Glutamatergic neuron (in vitro differentiated cells): ENCODE measurements around the gene PLSCR4. TPM values are rescaled to one million over a fixed set of nuclear protein-coding genes. Genes with fewer than 3 reads are reported as not detected.

Experiments
- DNase-seq: peaks from one replicate; pipeline ENCODE4 v3.0.0; 2022
- H3K27ac Mint-ChIP-seq: one replicate; pipeline ENCODE4 v1.8.0; 2020; ENCODE audit warnings: mild to moderate bottlenecking, mixed read lengths, inconsistent platforms; ENCODE audit not compliant: unreplicated experiment
- H3K27me3 Mint-ChIP-seq: one replicate; pipeline ENCODE4 v1.8.0; 2020; ENCODE audit warnings: mild to moderate bottlenecking, moderate library complexity, mixed read lengths, inconsistent platforms; ENCODE audit not compliant: unreplicated experiment
- H3K36me3 Mint-ChIP-seq: one replicate; pipeline ENCODE4 v1.8.0; 2020; ENCODE audit warnings: mild to moderate bottlenecking, mixed read lengths, inconsistent platforms; ENCODE audit not compliant: unreplicated experiment
- H3K4me1 Mint-ChIP-seq: one replicate; pipeline ENCODE4 v1.8.0; 2020; ENCODE audit warnings: mild to moderate bottlenecking, low read depth, mixed read lengths, inconsistent platforms; ENCODE audit not compliant: unreplicated experiment
- H3K4me3 Mint-ChIP-seq: one replicate; pipeline ENCODE4 v1.8.0; 2020; ENCODE audit warnings: mild to moderate bottlenecking, mixed read lengths, inconsistent platforms; ENCODE audit not compliant: unreplicated experiment
- H3K9me3 Mint-ChIP-seq: one replicate; pipeline ENCODE4 v1.8.0; 2020; ENCODE audit warnings: mild to moderate bottlenecking, moderate library complexity, mixed read lengths, inconsistent platforms; ENCODE audit not compliant: unreplicated experiment
- total RNA-seq: library from RNA; stranded (reverse); fragmentation: NEBNext Ultra II Directional; extraction: Animal tissue kit (Norgen Biotek cat#: 25700); gene quantifications from one replicate; pipeline ENCODE4 v1.2.1, GENCODE V29; 2021; ENCODE audit not compliant: unreplicated experiment
- TF ChIP-seq, protein P1 (sequence below): fragments of 200-600 bp; sonication (generic); IDR thresholded peaks from one replicate; pipeline ENCODE4 v1.5.0; 2021; ENCODE audit not compliant: partially characterized antibody, unreplicated experiment

Gene PLSCR4
- total RNA-seq, 1 donor from 2014 or later = not detected

DNA sequence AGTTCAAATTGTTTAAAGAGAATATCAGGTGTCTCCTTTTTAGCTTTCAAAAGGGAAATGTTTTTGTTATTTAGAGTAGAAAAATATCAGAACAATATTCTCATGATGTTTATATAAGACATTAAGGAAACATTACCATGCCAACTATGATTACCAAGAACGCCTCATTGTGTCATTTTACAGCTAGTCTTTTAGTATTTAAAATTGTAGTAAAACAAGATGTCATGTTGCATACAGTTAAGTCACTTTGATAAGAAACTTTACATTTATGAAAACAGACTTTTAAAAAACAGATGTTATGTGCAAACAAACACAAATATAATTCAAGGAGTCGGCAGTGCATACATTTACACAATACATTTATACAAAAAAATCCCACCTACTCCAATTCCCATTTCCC, 4.4 kb downstream of the PLSCR4 start:
- H3K4me1 Mint-ChIP-seq = no peaks in the 10 kb centered on the region
- H3K36me3 Mint-ChIP-seq = no peaks in the 10 kb centered on the region
- H3K27ac Mint-ChIP-seq = no peak overlapping the region
- DNase-seq = no peak
- H3K9me3 Mint-ChIP-seq = peaks cover 3% of the 10 kb centered on the region
- no peaks in the 10 kb centered on the region for H3K27me3 Mint-ChIP-seq
- TF ChIP-seq, protein P1, sequence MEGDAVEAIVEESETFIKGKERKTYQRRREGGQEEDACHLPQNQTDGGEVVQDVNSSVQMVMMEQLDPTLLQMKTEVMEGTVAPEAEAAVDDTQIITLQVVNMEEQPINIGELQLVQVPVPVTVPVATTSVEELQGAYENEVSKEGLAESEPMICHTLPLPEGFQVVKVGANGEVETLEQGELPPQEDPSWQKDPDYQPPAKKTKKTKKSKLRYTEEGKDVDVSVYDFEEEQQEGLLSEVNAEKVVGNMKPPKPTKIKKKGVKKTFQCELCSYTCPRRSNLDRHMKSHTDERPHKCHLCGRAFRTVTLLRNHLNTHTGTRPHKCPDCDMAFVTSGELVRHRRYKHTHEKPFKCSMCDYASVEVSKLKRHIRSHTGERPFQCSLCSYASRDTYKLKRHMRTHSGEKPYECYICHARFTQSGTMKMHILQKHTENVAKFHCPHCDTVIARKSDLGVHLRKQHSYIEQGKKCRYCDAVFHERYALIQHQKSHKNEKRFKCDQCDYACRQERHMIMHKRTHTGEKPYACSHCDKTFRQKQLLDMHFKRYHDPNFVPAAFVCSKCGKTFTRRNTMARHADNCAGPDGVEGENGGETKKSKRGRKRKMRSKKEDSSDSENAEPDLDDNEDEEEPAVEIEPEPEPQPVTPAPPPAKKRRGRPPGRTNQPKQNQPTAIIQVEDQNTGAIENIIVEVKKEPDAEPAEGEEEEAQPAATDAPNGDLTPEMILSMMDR = no peak
- no peak overlapping the region for H3K4me3 Mint-ChIP-seq

DNA sequence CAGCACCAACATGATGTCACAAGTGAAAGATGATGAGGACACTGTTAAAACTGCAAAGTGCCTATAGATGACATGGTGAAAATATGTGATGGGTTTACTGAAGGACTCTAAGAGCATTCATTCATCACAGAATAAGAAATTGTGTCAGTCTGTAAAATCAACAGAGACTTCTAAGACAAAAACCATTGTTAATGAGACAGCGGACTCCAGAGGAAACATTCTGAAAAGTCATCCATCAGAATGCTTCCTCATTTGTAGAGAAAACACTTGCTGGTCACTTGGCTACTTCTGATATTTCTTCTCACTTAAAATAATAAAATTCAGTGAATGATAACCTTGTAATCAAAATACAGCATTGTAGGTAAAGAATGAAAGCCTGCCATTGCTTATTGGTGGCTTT, 7.3 kb downstream of the PLSCR4 start:
- no peak for DNase-seq
- Mint-ChIP-seq H3K4me3 (no peak overlapping the region), H3K27ac (no peak overlapping the region), H3K9me3 (no peaks in the 10 kb centered on the region), H3K4me1 (no peaks in the 10 kb centered on the region), H3K36me3 (no peaks in the 10 kb centered on the region), H3K27me3 (peaks cover 3% of the 10 kb centered on the region)
- TF ChIP-seq, protein P1 = no peak

DNA sequence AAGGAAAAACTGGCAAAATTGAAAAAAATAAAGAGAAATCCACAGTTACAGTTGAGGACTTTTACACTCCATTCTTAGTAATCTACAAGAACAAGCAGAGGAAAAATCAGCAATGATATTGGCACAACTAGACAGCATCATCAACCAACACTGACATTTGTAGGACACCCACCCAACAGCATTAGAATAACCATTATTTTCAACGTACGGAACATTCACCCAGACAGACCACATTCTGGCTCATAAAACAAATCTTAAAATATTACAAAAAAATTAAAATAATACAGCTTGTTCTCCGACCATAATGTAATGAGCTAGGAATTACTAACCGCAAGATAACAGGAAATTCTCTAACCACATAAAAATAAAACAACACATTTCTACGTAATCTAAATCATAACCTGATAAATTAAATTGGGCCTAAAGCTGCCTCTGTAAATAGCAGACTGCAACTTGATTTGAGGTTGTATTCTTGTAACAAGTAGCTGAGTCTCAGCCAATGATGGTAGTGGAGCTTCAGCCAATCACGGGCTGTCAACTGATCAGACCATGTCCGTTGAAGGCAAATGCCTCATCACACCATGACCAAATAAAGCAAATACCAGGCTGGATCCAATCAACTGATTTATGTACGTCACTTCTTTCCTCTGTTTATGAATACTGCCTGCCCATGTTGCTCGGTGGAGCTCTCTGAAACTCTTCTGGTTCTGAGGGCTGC, 9.2 kb downstream of the PLSCR4 start:
- Mint-ChIP-seq H3K36me3 (peaks cover 3% of the 10 kb centered on the region), H3K4me3 (no peak overlapping the region), H3K9me3 (peaks cover 2% of the 10 kb centered on the region), H3K27me3 (peaks cover 5% of the 10 kb centered on the region), H3K4me1 (no peaks in the 10 kb centered on the region), H3K27ac (no peak overlapping the region)
- no peak for DNase-seq
- TF ChIP-seq, protein P1 = no peak

DNA sequence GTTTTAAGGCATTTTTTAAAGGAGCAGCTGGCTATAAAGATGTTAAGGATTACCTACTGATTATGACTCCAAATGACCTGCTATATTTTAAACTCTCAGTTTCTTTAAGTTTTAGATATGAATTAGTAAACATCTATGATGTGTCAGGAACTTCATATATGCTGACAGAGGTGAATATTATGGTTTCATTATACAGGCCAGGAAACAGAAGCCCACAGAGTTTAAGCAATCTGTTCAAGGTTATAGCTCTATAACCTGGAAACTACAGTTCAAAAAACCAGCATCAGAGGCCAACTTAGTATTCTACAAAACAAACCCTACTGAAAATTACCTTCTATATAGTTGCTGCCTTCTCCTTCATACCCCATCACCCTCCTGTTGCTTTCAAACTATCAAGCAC, 17.4 kb downstream of the PLSCR4 start:
- Mint-ChIP-seq H3K36me3 (peaks cover 7% of the 10 kb centered on the region), H3K4me3 (no peak overlapping the region), H3K4me1 (no peaks in the 10 kb centered on the region), H3K9me3 (peaks cover 8% of the 10 kb centered on the region), H3K27ac (no peak overlapping the region), H3K27me3 (peaks cover 4% of the 10 kb centered on the region)
- TF ChIP-seq, protein P1 = no peak
- DNase-seq = no peak

DNA sequence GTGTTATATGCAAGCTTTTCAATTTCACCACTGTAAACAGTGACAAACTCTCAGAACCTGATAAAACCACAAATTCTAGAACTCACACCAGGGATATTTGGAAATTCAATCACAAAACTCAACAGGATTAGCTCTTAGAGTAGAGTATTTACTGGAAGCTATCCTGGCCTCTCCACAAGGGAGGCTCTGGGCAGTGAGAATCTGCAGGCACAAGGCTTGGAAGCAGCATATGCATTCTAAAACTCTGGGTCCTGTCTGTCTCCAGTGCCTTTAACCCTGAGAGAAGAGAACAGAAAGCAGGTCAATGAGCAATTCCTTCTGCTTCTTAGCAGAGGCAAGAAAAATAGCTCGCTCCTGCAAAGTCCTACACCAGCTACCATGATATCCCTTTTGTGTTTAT, 23.4 kb downstream of the PLSCR4 start:
- no peaks in the 10 kb centered on the region for H3K36me3 Mint-ChIP-seq
- no peak overlapping the region for H3K27ac Mint-ChIP-seq
- no peaks in the 10 kb centered on the region for H3K27me3 Mint-ChIP-seq
- no peaks in the 10 kb centered on the region for H3K4me1 Mint-ChIP-seq
- H3K9me3 Mint-ChIP-seq = peaks cover 4% of the 10 kb centered on the region
- TF ChIP-seq, protein P1 = no peak
- H3K4me3 Mint-ChIP-seq = no peak overlapping the region
- no peak for DNase-seq
